ENCODE data around the gene FUT1. TPM values are rescaled to one million over a fixed set of nuclear protein-coding genes. Genes with fewer than 3 reads are reported as not detected.

The FUT1 gene
- total and polyA plus RNA-seq, 2 donors (not counting 3 experiments of a cell fraction or from before 2014, with no cell fraction given), result 1.9 to 4.8 TPM

- DNase-seq (ENCODE audit: low read depth, low spot score), result peak; percentile 15
- POLR2A ChIA-PET, result no interaction called here
- BruUV-seq (replicated peaks), result no TSS peak
- Histone ChIP-seq H3K4me1 (ENCODE audit: control insufficient read depth, extremely low read depth, insufficient read depth, low read length) (peaks cover 3% of the 10 kb centered on the region), H3K27me3 (ENCODE audit: control insufficient read depth in 2 of 2, insufficient read depth in 2 of 2, low read length in 2 of 2) (no peaks in the 10 kb centered on the region), H3K9ac (replicated peaks; ENCODE audit: extremely low read depth, insufficient read depth, low read length) (no peak overlapping the region), H3K27ac (ENCODE audit: insufficient read depth, low read depth, low read length) (no peak overlapping the region), H2AFZ (ENCODE audit: low read depth, low read length) (no peak overlapping the region), H3K4me2 (ENCODE audit: insufficient read depth, low read length) (no peak overlapping the region), H3K9me1 (replicated peaks; ENCODE audit: control insufficient read depth, extremely low read depth, insufficient read depth, low read length) (no peaks in the 10 kb centered on the region), H3K4me3 (replicated peaks in 1 of 3; ENCODE audit: insufficient read depth in 1 of 3, low read depth in 1 of 3, low read length in 3 of 3) (no peak overlapping the region), H3K9me3 (replicated peaks; ENCODE audit: control insufficient read depth, insufficient read depth, low read length) (no peaks in the 10 kb centered on the region), H3K36me3 (ENCODE audit: control insufficient read depth in 2 of 2, extremely low read depth in 1 of 2, insufficient read depth in 2 of 2, low read length in 2 of 2) (no peaks in the 10 kb centered on the region), H3K79me2 (ENCODE audit: control insufficient read depth, insufficient read depth, low read length) (no peaks in the 10 kb centered on the region), H4K20me1 (replicated peaks; ENCODE audit: control insufficient read depth, extremely low read depth, insufficient read depth, low read length) (no peaks in the 10 kb centered on the region)
- CTCF ChIA-PET, result interaction anchor here (0.8 to 1.2 kb wide), 4 partner anchors 11 to 172 kb away, joined by 3 to 5 read pairs (median 4); partner anchors contain the start of gene HSD17B14
- no peak for FAIRE-seq
- dilution Hi-C loops (cut with MboI; ENCODE audit: extremely low pct_ligation_motif_present, low sequenced_read_pairs) (no loop called here), intact Hi-C loops (cut with micrococcal nuclease) (no loop called here)
- TF ChIP-seq MYC (IDR thresholded peaks at IDR 0.05; ENCODE audit: low read depth, low read length) (no peak), EZH2 (IDR thresholded peaks at IDR 0.05; ENCODE audit: borderline replicate concordance, low read depth, low read length, severe bottlenecking) (no peak), GATA2 (IDR thresholded peaks at IDR 0.05; ENCODE audit: insufficient read depth, insufficient read length, low read depth, low read length) (no peak), POLR2A (IDR thresholded peaks at IDR 0.05; ENCODE audit: low read depth, low read length) (no peak), CTCF (IDR thresholded peaks at IDR 0.05; ENCODE audit: extremely low read depth in 1 of 2, insufficient read depth in 1 of 2, low read depth in 1 of 2, low read length in 2 of 2) (no peak), FOS (IDR thresholded peaks at IDR 0.05; ENCODE audit: borderline replicate concordance, insufficient read depth, low read length) (no peak), JUN (IDR thresholded peaks at IDR 0.05; ENCODE audit: borderline replicate concordance, insufficient read depth, insufficient read length, low read depth) (no peak), POLR2AphosphoS5 (IDR thresholded peaks at IDR 0.05; ENCODE audit: insufficient read depth, low read depth, low read length) (no peak), MAX (IDR thresholded peaks at IDR 0.05; ENCODE audit: insufficient read depth, insufficient read length) (no peak)
Measured at GRCh38 chr19:48798937-48799336, 46.5 kb upstream of the FUT1 start.
